ENCODE measurements around the gene TLCD3B.
A peak's percentile ranks its signal among the peaks of the same experiment; 100 is the strongest.

The TLCD3B gene

DNA sequence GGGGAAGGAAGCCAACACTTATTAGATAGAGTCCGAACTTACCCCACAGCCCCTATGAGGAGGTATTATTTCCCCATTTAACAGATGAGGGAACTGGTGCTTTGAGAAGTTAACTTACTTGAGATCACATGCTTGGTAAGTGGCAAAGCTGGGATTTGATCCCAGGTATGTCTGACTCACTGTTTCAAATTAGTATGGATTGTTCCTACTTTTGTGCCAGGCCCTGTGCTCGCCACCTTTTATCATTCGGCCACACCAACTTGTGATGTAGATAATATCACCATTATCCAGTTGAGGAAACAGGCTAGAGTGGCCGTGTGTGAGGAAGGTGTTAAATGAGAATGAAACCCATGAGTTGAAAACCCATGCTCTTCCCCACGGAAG is 46.3 kb downstream of the TLCD3B start:
- no peaks in the 10 kb centered on the region for H3K9me3 Mint-ChIP-seq (ENCODE audit: low read depth)
- no peak overlapping the region for H3K4me3 Mint-ChIP-seq
- peaks cover 5% of the 10 kb centered on the region for H3K36me3 Mint-ChIP-seq
- H3K4me1 Mint-ChIP-seq (ENCODE audit: low read depth) = peaks cover 1% of the 10 kb centered on the region
- H3K27me3 Mint-ChIP-seq = no peaks in the 10 kb centered on the region
- H3K27ac Mint-ChIP-seq = no peak overlapping the region

DNA sequence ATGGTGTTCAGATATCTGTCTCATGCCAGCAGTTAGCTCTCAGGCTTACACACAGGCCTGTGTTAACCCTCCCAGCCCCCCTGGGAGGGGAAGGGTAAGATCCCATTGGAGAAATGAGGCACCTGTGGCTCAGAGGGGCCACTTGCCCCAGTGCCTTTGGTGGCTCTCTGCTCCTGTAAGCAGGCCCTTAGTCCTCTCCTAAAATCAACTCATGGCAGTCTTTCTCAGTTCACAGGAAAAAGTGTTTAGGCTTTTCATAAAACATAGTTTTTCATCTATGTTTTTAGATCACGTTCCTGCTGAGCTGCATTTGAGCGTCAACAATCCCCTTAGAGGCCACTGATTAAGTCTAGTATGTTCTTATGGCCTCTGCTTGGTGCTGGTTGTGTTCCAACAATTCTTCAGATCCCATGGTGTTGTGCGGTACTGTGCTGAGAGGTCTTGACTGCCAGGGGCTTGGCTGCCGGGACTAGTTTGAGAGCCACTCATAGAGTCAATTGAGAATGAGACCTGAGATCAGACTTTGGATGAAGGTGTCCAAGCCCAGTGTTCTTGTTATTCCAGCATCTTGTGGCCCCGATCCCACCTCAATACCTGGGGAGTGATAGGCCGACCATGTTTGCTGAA is 46.8 kb downstream of the TLCD3B start:
- Mint-ChIP-seq H3K27me3 (no peaks in the 10 kb centered on the region), H3K9me3 (ENCODE audit: low read depth) (no peaks in the 10 kb centered on the region), H3K4me1 (ENCODE audit: low read depth) (peaks cover 1% of the 10 kb centered on the region), H3K27ac (no peak overlapping the region), H3K36me3 (peaks cover 5% of the 10 kb centered on the region), H3K4me3 (no peak overlapping the region)

DNA sequence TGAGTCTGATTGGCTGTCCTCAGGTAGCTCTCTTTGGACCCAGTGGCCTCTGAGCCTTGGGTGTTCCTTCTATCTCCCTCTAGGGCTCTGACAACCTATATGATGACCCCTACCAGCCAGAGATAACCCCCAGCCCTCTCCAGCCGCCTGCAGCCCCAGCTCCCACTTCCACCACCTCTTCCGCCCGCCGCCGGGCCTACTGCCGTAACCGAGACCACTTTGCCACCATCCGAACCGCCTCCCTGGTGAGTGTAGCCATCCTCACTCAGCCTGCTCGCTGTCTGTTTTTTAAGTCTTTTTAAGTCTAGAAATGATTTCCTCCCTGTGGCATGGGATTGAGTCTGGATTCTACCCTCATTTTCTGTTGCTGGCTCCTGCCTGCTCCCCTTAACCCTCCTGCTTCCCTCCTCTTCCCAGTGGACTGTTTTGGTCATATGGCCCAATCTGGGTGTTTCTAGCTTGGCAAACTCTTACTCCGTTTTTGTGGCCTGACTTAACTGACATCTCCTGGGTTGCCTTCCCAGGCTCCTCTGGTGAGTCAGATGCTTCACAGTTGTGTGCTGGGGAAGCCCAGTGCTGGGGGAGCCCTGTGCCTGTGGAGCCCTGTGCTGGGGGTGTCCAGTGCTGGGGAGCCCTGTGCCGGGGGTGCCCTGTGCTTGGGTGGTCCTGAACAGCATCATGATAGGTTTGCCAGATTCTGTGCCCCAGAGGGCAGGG is 47.5 kb downstream of the TLCD3B start:
- no peaks in the 10 kb centered on the region for H3K4me1 Mint-ChIP-seq (ENCODE audit: low read depth)
- H3K4me3 Mint-ChIP-seq = no peak overlapping the region
- H3K36me3 Mint-ChIP-seq = peaks cover 5% of the 10 kb centered on the region
- H3K9me3 Mint-ChIP-seq (ENCODE audit: low read depth) = no peaks in the 10 kb centered on the region
- H3K27ac Mint-ChIP-seq = no peak overlapping the region
- H3K27me3 Mint-ChIP-seq = no peaks in the 10 kb centered on the region

DNA sequence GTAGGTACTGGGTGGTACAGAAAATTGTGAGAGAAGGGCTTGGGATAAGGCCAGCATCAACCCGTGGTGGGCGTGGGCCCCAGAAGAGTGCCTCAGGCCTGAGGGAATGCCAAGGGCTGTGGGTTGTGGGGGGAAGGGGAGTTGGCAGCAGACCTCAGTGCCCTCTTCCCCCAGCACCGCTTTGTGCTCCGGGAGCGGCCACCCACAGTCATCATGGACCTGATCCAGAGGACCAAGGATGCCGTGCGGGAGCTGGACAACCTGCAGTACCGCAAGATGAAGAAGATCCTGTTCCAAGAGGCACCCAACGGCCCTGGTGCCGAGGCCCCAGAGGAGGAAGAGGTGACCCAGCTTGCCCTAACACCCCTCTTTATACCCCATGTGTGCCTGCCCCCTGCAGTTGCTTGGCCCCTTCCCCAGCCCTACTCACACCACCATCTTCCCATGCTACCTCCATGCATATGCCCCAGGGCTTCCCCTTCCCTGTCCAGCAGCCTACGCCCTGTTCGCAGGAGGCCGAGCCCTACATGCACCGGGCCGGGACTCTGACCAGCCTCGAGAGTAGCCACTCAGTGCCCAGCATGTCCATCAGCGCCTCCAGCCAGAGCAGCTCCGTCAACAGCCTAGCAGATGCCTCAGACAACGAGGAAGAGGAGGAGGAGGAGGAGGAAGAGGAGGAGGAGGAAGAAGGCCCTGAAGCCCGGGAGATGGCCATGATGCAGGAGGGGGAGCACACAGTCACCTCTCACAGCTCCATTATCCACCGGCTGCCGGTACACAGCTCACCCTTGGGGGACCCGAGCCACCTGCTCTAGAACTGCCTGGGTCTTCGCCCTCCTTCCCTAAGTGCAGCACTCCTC is 48.3 kb downstream of the TLCD3B start:
- no peaks in the 10 kb centered on the region for H3K4me1 Mint-ChIP-seq (ENCODE audit: low read depth)
- no peak overlapping the region for H3K4me3 Mint-ChIP-seq
- no peaks in the 10 kb centered on the region for H3K27me3 Mint-ChIP-seq
- no peak overlapping the region for H3K27ac Mint-ChIP-seq
- no peaks in the 10 kb centered on the region for H3K9me3 Mint-ChIP-seq (ENCODE audit: low read depth)
- H3K36me3 Mint-ChIP-seq = peaks cover 5% of the 10 kb centered on the region

DNA sequence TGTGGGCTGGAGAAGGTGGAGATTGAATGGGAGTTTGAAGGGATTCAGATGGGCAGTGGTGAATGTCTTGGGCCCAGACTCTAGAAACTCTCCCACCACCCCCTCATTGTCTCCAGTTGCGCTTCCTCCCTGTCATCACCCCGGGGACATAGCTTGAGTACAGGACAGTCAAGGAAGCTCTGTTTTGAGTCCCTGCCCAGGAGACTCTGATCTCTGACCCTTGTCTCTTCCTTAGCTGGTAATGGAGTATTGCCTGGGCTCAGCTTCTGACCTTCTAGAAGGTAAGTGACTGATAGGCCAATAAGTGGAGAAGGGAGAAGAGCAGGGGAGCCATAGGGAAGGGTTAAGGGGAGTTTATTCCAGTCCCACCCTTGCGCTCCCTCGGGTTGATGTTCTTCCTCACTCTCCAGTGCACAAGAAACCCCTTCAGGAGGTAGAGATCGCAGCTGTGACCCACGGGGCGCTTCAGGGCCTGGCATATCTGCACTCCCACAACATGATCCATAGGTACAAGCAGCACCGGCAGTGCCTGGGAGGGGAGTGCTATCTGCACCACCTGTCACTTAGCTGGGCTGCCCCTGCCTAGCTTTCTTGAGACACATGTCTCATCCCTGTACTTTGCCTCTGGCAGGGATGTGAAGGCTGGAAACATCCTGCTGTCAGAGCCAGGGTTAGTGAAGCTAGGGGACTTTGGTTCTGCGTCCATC is 52.4 kb downstream of the TLCD3B start:
- Mint-ChIP-seq H3K4me3 (no peak overlapping the region), H3K27me3 (no peaks in the 10 kb centered on the region), H3K9me3 (ENCODE audit: low read depth) (no peaks in the 10 kb centered on the region), H3K27ac (peak overlapping the region; percentile 34), H3K36me3 (peaks cover 5% of the 10 kb centered on the region), H3K4me1 (ENCODE audit: low read depth) (peaks cover 25% of the 10 kb centered on the region)

DNA sequence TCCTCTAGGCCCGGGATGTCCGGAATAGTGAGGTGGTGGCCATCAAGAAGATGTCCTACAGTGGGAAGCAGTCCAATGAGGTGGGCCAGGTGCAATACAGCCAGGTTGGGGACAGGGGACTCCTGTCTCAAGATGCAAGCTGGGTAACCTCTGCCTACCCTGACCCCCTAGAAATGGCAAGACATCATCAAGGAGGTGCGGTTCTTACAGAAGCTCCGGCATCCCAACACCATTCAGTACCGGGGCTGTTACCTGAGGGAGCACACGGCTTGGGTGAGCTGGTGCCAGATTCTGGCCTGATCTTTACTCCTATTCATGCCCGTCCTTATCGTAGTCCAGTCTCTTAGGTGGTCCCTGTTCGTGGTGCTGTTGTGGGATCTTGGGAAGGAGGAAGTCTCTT is 53.0 kb downstream of the TLCD3B start:
- Mint-ChIP-seq H3K27me3 (no peaks in the 10 kb centered on the region), H3K27ac (no peak overlapping the region), H3K4me1 (ENCODE audit: low read depth) (peaks cover 29% of the 10 kb centered on the region), H3K36me3 (peaks cover 2% of the 10 kb centered on the region), H3K9me3 (ENCODE audit: low read depth) (no peaks in the 10 kb centered on the region), H3K4me3 (no peak overlapping the region)

DNA sequence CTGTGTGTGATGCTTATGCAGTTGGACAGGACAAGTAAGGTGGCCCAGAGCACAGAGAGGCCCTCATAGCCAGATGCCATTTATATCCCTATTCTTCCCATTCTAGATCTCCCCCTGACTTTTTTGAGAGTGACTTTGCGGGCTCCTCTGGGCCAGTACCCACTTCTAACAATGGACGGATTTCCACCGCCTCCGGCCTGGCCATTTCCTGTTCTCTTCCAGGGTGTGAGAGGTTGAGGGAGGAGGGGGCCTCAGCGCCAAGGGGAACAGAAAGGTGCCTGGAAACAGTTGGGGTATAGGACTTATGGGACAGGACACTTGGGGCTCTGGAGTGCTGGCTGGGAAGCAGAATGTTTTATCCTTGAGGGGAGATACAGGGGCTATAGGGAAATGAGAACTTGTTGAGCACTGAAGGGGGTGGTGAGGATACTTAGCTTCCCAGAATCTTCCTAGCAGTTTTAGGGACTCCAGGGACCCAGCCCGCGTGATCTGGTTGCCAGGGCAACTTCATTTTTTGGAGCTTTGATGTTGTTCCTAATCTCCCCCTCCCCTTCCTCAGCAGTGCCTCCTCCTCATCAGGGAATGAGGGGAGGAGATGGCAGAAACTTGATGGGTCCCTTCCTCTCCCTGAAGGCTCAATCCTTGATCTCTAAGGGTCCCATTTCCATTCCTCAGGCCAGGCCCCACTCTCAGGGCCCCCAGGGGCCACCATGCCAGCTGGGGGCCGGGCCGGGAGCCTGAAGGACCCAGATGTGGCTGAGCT is 53.8 kb downstream of the TLCD3B start:
- peaks cover 33% of the 10 kb centered on the region for H3K4me1 Mint-ChIP-seq (ENCODE audit: low read depth)
- peaks cover 2% of the 10 kb centered on the region for H3K36me3 Mint-ChIP-seq
- H3K4me3 Mint-ChIP-seq = no peak overlapping the region
- H3K27me3 Mint-ChIP-seq = no peaks in the 10 kb centered on the region
- no peaks in the 10 kb centered on the region for H3K9me3 Mint-ChIP-seq (ENCODE audit: low read depth)
- peak overlapping the region; percentile 36 for H3K27ac Mint-ChIP-seq

DNA sequence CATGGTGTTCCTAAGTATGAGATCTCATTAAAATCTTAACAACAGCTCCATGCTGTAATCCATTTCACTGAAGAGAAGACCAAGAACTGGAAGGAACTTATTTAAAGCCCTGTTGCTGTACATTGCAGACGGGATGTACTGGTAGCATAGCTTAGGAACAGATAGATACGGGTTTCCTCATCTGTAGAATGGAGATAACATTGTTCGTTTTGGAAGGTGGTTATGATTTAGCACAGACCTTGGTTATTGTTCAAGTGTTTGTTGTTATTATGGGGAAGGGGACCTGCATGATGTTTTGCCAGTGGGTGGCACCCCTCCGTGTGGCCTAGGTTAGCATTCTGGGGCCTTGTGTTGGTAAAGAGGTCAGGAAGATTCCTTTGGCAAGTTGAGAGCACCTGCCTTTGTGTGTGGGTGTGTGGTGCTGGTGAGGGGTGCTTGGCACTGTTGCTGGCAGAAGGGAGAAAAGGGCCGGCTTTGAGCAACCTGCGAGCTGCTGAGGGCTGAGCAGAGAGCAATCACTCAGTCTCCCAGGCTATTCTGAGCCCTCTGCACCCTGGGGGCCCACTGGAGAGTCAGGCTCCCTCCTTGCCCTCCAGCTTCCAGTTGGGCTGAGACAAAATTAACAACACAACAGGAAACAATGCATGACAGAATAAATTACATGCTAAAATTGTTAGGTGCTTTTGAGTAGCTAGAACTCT is 55.1 kb downstream of the TLCD3B start:
- H3K27me3 Mint-ChIP-seq = no peaks in the 10 kb centered on the region
- H3K27ac Mint-ChIP-seq = peak overlapping the region; percentile 36
- peaks cover 33% of the 10 kb centered on the region for H3K4me1 Mint-ChIP-seq (ENCODE audit: low read depth)
- H3K9me3 Mint-ChIP-seq (ENCODE audit: low read depth) = no peaks in the 10 kb centered on the region
- peak overlapping the region; percentile 94 for H3K4me3 Mint-ChIP-seq
- H3K36me3 Mint-ChIP-seq = peaks cover 2% of the 10 kb centered on the region

DNA sequence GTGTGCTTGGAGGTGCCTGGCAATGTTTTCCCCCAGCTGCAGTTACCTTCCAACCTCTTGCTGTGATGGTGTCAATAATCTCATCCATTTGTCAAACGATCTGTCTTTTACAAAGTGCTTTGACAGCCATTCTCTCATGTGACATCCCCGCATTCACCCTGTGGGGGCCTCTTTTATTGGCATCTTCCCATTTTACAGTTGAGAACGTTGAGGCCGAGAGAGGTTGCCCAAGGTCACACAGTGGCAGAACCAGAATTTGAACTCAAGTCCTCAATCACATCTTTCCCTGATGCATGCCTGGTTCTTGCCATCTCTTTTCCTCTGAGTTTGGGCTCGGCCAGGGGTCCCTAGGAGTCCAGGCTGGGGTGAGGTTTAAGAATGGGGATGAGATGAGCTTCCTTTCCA is 55.9 kb downstream of the TLCD3B start:
- Mint-ChIP-seq H3K27ac (peak overlapping the region; percentile 76), H3K9me3 (ENCODE audit: low read depth) (no peaks in the 10 kb centered on the region), H3K27me3 (no peaks in the 10 kb centered on the region), H3K36me3 (no peaks in the 10 kb centered on the region), H3K4me1 (ENCODE audit: low read depth) (peaks cover 33% of the 10 kb centered on the region), H3K4me3 (peak overlapping the region; percentile 94)
